Stomach (tissue), 9 donors: ENCODE results near the gene RBMS1. TPM values are rescaled to one million over a fixed set of nuclear protein-coding genes. Genes with fewer than 3 reads are reported as not detected.
A peak's percentile ranks its signal among the peaks of the same experiment; 100 is the strongest.

Experiments
- DNase-seq, 2 donors: peaks; one replicate each; pipeline versions ENCODE4 v3.0.0 to v3.0.0-alpha.2; 2013 to 2019
- H3K27ac ChIP-seq, 5 donors: fragments of 200-600 bp in 4 of 5; sonication (generic) in 4 of 5; one replicate each; pipeline ENCODE4 v1.5.1; 2013 to 2019; ENCODE audit warnings: mild to moderate bottlenecking in 1 of 5, moderate library complexity in 1 of 5
- H3K27me3 ChIP-seq, 3 donors: fragments of 200-600 bp; sonication (generic); one replicate each; pipeline ENCODE4 v1.5.1; 2017 to 2019; ENCODE audit warnings: mixed run types in 1 of 3
- H3K36me3 ChIP-seq, 4 donors: fragments of 200-600 bp; sonication (generic); 1 replicate in 3 of 4; 2 replicates in 1 of 4; pipeline ENCODE4 v1.5.1; 2016 to 2019
- H3K4me1 ChIP-seq, 4 donors: fragments of 200-600 bp; sonication (generic); one replicate each; pipeline ENCODE4 v1.5.1; 2016 to 2019
- H3K4me3 ChIP-seq, 4 donors: fragments of 200-600 bp; sonication (generic) in 3 of 4; one replicate each; pipeline ENCODE4 v1.5.1; 2016 to 2019; ENCODE audit warnings: mild to moderate bottlenecking in 1 of 4
- H3K9me3 ChIP-seq, 4 donors: fragments of 200-600 bp; sonication (generic); one replicate each; pipeline ENCODE4 v1.5.1; 2016 to 2019
- CTCF ChIP-seq, 7 experiments: fragments of 450-650 bp in 4 of 7; fragments of 200-600 bp in 3 of 7; sonication (generic) in 3 of 7; IDR thresholded peaks; one replicate each; pipeline ENCODE4 v1.5.1; 2016 to 2019; ENCODE audit warnings: antibody characterized with exemption in 7 of 7, control low read depth in 2 of 7, mild to moderate bottlenecking in 1 of 7
- EP300 ChIP-seq: sonication (generic); formaldehyde crosslinking; IDR thresholded peaks from one replicate; pipeline ENCODE4 v1.6.1; 2017; ENCODE audit warnings: antibody characterized with exemption
- POLR2A ChIP-seq, 4 donors: fragments of 450-650 bp; IDR thresholded peaks; one replicate each; pipeline ENCODE4 v1.6.1; 2016; ENCODE audit warnings: antibody characterized with exemption in 4 of 4, control low read depth in 2 of 4, mild to moderate bottlenecking in 1 of 4, moderate library complexity in 1 of 4
- POLR2AphosphoS5 ChIP-seq, 3 donors: sonication (generic); formaldehyde crosslinking; IDR thresholded peaks; one replicate each; pipeline ENCODE4 v1.6.1; 2016; ENCODE audit warnings: antibody characterized with exemption in 3 of 3
- WGBS, 5 donors: extraction: QIAGEN DNeasy Blood & Tissue Kit in 3 of 5; methylation state at CpG; one replicate each; pipeline versions ENCODE4 v1.1.5 to v1.1.7; 2013 to 2018; 5-methylcytosine and 5-hydroxymethylcytosine counted together
- intact Hi-C: fragments of 100-400 bp; cut with DNase I; formaldehyde crosslinking; loops from one replicate; pipeline ENCODE4 v1.15.1; 2023; ENCODE audit warnings: low total_unique reads
- polyA plus RNA-seq, 3 donors: library from polyadenylated mRNA; stranded (reverse); fragments of 200-250 nt; gene quantifications; one replicate each; pipeline ENCODE4 v1.2.3, GENCODE V29; 2013
- total RNA-seq, 5 donors: library from RNA; depleted of rRNA; stranded (reverse); fragments of >200 nt; gene quantifications; one replicate each; pipeline versions ENCODE4 v1.1.0 to v1.2.3, GENCODE V29; 2014 to 2016
- donor health status: healthy with polysubstance abuse.
- donor health status: Bipolar disorder and iron deficiency.
- donor health status: healthy.

RBMS1 gene
- total and polyA plus RNA-seq, 8 donors = 4.3 to 134 (median 27.8) TPM

GRCh38 chr2:160397530-160397865 is 96.1 kb downstream of the RBMS1 start:
- 11 to 24% (median 18%) methylated on average over 2 of the region's 2 CpGs for WGBS, 5 donors
- DNase-seq = peak in 1 of 2 donors; percentile 27
- intact Hi-C loops = no loop called here
- Histone ChIP-seq H3K27me3 (no peaks in the 10 kb centered on the region), H3K27ac (peak overlapping the region in 2 of 5 donors; percentile 27 to 30), H3K4me1 (peaks cover 18 to 100% (median 47%) of the 10 kb centered on the region in 4 donors), H3K36me3 (no peaks in the 10 kb centered on the region), H3K9me3 (no peaks in the 10 kb centered on the region), H3K4me3 (no peak overlapping the region)
- TF ChIP-seq POLR2A (IDR thresholded peaks at IDR 0.05) = no peak
- no peak for TF ChIP-seq CTCF (IDR thresholded peaks at IDR 0.05)
- no peak for TF ChIP-seq EP300
- TF ChIP-seq POLR2AphosphoS5 (IDR thresholded peaks at IDR 0.05) = no peak

GRCh38 chr2:160394153-160394552 is 99.5 kb downstream of the RBMS1 start:
- Histone ChIP-seq H3K4me1 (peaks cover 11 to 100% (median 45%) of the 10 kb centered on the region in 4 donors), H3K9me3 (no peaks in the 10 kb centered on the region), H3K36me3 (no peaks in the 10 kb centered on the region), H3K27me3 (no peaks in the 10 kb centered on the region), H3K4me3 (no peak overlapping the region), H3K27ac (peak overlapping the region in 1 of 5 donors; percentile 12)
- intact Hi-C loops = no loop called here
- 49 to 63% (median 54%) methylated on average over 1 of the region's 1 CpG for WGBS, 5 donors
- peak in 1 of 2 donors; percentile 28 for DNase-seq
- TF ChIP-seq EP300 (no peak), POLR2AphosphoS5 (IDR thresholded peaks at IDR 0.05) (no peak)

- 82 to 93% (median 85%) methylated on average over 3 of the region's 3 CpGs for WGBS, 5 donors
- Histone ChIP-seq H3K4me3 (no peak overlapping the region), H3K4me1 (peaks cover 16 to 100% (median 47%) of the 10 kb centered on the region in 4 donors), H3K9me3 (no peaks in the 10 kb centered on the region), H3K27me3 (no peaks in the 10 kb centered on the region), H3K36me3 (no peaks in the 10 kb centered on the region), H3K27ac (no peak overlapping the region)
- DNase-seq = no peak
- intact Hi-C loops = no loop called here
- TF ChIP-seq POLR2AphosphoS5 (IDR thresholded peaks at IDR 0.05) = no peak
- TF ChIP-seq CTCF (IDR thresholded peaks at IDR 0.05) = no peak
- TF ChIP-seq EP300 = no peak
- no peak for TF ChIP-seq POLR2A (IDR thresholded peaks at IDR 0.05)
These were observed 101.4 kb downstream of the RBMS1 start for GRCh38 chr2:160392201-160392600.

- Histone ChIP-seq H3K4me1 (peaks cover 18 to 100% (median 48%) of the 10 kb centered on the region in 4 donors), H3K9me3 (no peaks in the 10 kb centered on the region), H3K36me3 (no peaks in the 10 kb centered on the region), H3K27me3 (no peaks in the 10 kb centered on the region), H3K4me3 (no peak overlapping the region), H3K27ac (peak overlapping the region in 3 of 5 donors; percentile 6 to 30 (median 15))
- intact Hi-C loops = no loop called here
- no peak for DNase-seq
- 76 to 81% (median 81%) methylated on average over 7 of the region's 7 CpGs for WGBS, 5 donors
- TF ChIP-seq POLR2A (IDR thresholded peaks at IDR 0.05) = no peak
- no peak for TF ChIP-seq CTCF (IDR thresholded peaks at IDR 0.05)
- no peak for TF ChIP-seq EP300
- TF ChIP-seq POLR2AphosphoS5 (IDR thresholded peaks at IDR 0.05) = no peak
These were observed 102.8 kb downstream of the RBMS1 start for GRCh38 chr2:160390544-160391455.

- Histone ChIP-seq H3K4me3 (no peak overlapping the region), H3K9me3 (no peaks in the 10 kb centered on the region), H3K27me3 (no peaks in the 10 kb centered on the region), H3K36me3 (no peaks in the 10 kb centered on the region), H3K27ac (peak overlapping the region in 3 of 5 donors; percentile 2 to 30 (median 6)), H3K4me1 (peaks cover 21 to 100% (median 50%) of the 10 kb centered on the region in 4 donors)
- no peak for DNase-seq
- no peak for TF ChIP-seq POLR2A (IDR thresholded peaks at IDR 0.05)
- no peak for TF ChIP-seq EP300
- TF ChIP-seq CTCF (IDR thresholded peaks at IDR 0.05) = no peak
- no peak for TF ChIP-seq POLR2AphosphoS5 (IDR thresholded peaks at IDR 0.05)
- intact Hi-C loops = no loop called here
These were observed 103.7 kb downstream of the RBMS1 start for GRCh38 chr2:160389875-160390274.
